GM21528 (cell line): Measurements from ENCODE around the gene OR56A3.

ENCODE experiments used
- ATAC-seq: cut with Tn5 transposase; IDR thresholded peaks from one replicate; pipeline ENCODE4 v1.9.1; 2021; ENCODE audit warnings: mild to moderate bottlenecking, moderate library complexity; ENCODE audit not compliant: unreplicated experiment, low FRiP score

The OR56A3 gene

GRCh38 chr11:5967708-5968107, 25.7 kb downstream of the OR56A3 start:
- no peak for ATAC-seq

- no peak for ATAC-seq
Measured at GRCh38 chr11:5968394-5968793, 26.3 kb downstream of the OR56A3 start, which contains the start of gene OR56A5. OR56A5 (minus strand) TSS chr11:5968494; CDS start chr11:5968494, 0 bp downstream.

- ATAC-seq, result no peak
Measured at GRCh38 chr11:5973530-5973929, 31.5 kb downstream of the OR56A3 start.

GRCh38 chr11:5983443-5983842, 41.4 kb downstream of the OR56A3 start:
- ATAC-seq, result no peak

GRCh38 chr11:5986885-5987284, 44.8 kb downstream of the OR56A3 start, which contains the start of gene OR52L1:
OR52L1 (minus strand) TSS chr11:5986985; CDS start chr11:5986930, 55 bp downstream.
- no peak for ATAC-seq

GRCh38 chr11:5989203-5989602, 47.2 kb downstream of the OR56A3 start:
- ATAC-seq, result no peak

GRCh38 chr11:5992150-5992549, 50.1 kb downstream of the OR56A3 start:
- ATAC-seq, result no peak

GRCh38 chr11:5992604-5993251, 50.7 kb downstream of the OR56A3 start:
- ATAC-seq, result no peak

GRCh38 chr11:5994791-5995190, 52.7 kb downstream of the OR56A3 start:
- no peak for ATAC-seq
